Adrenal gland (tissue), 12 donors: ENCODE results near the gene ABCA4. TPM values are rescaled to one million over a fixed set of nuclear protein-coding genes. Genes with fewer than 3 reads are reported as not detected.

Source experiments
- DNase-seq, 7 donors: peaks; one replicate each; pipeline ENCODE4 v3.0.0-alpha.2; 2019 to 2020
- H3K27ac ChIP-seq, 5 donors: fragments of 200-600 bp; sonication (generic) in 4 of 5; 1 replicate in 3 of 5; 2 replicates in 2 of 5; pipeline versions ENCODE4 v1.5.1 to v1.8.0; 2016 to 2020; ENCODE audit warnings: mild to moderate bottlenecking in 1 of 5
- H3K27me3 ChIP-seq: fragments of 200-600 bp; 2 replicates; pipeline ENCODE4 v1.8.0; 2021
- H3K36me3 ChIP-seq, 2 donors: fragments of 200-600 bp; replicated peaks in 1 of 2; 1 replicate in 1 of 2; 2 replicates in 1 of 2; pipeline versions ENCODE4 v1.5.1 to v1.8.0; 2018 to 2022
- H3K4me1 ChIP-seq, 2 donors: fragments of 200-600 bp; replicated peaks in 1 of 2; 1 replicate in 1 of 2; 2 replicates in 1 of 2; pipeline versions ENCODE4 v1.5.1 to v1.8.0; 2018 to 2021
- H3K4me3 ChIP-seq, 4 donors: fragments of 200-600 bp; sonication (generic) in 3 of 4; one replicate each; pipeline ENCODE4 v1.5.1; 2016 to 2018
- H3K9me3 ChIP-seq, 3 donors: fragments of 200-600 bp; sonication (generic) in 1 of 3; replicated peaks in 1 of 3; 1 replicate in 2 of 3; 2 replicates in 1 of 3; pipeline versions ENCODE4 v1.5.1 to v1.8.0; 2016 to 2021
- POLR2A ChIP-seq, 2 donors: fragments of 450-650 bp; IDR thresholded peaks; one replicate each; pipeline ENCODE4 v1.6.1; 2017; ENCODE audit warnings: antibody characterized with exemption in 2 of 2, mild to moderate bottlenecking in 2 of 2, moderate library complexity in 1 of 2
- WGBS, 4 donors: extraction: QIAGEN DNeasy Blood & Tissue Kit in 2 of 4; methylation state at CpG; one replicate each; pipeline versions ENCODE4 v1.1.5 to v1.1.7; 2013 to 2017; 5-methylcytosine and 5-hydroxymethylcytosine counted together
- intact Hi-C, 2 donors: fragments of 100-400 bp; cut with DNase I; formaldehyde crosslinking; loops; one replicate each; pipeline versions ENCODE4 v1.14.1 to v1.15.0; 2022 to 2023
- polyA plus RNA-seq, 3 donors: library from polyadenylated mRNA; stranded (reverse); fragments of 200-250 nt in 2 of 3; fragments of 350-450 nt in 1 of 3; fragmentation: Illumina TruSeq in 1 of 3; extraction: RNeasy Lipid Tissue Mini Kit (QIAGEN cat#74804) in 1 of 3; gene quantifications; one replicate each; pipeline ENCODE4 v1.2.3, GENCODE V29; 2013 to 2014
- total RNA-seq, 9 donors: library from RNA; depleted of rRNA in 4 of 9; stranded (reverse); fragments of >200 nt in 4 of 9; fragments of 120-200 nt in 1 of 9; fragmentation: NEBNext Ultra II Directional in 1 of 9; extraction: Animal tissue kit (Norgen Biotek cat#: 25700) in 1 of 9; gene quantifications; one replicate each; pipeline versions ENCODE4 v1.1.0 to v1.2.4, GENCODE V29; 2013 to 2023
- TF ChIP-seq, protein P1 (sequence below), 6 experiments: fragments of 450-650 bp in 4 of 6; fragments of 200-600 bp in 2 of 6; sonication (generic) in 1 of 6; IDR thresholded peaks; 1 replicate in 5 of 6; 2 replicates in 1 of 6; pipeline versions ENCODE4 v1.5.1 to v1.8.0; 2016 to 2021; ENCODE audit warnings: antibody characterized with exemption in 6 of 6, mild to moderate bottlenecking in 2 of 6, moderate library complexity in 1 of 6
- donor health status: healthy with polysubstance abuse.
- donor health status: Bipolar disorder and iron deficiency.
- donor health status: DM: yes; HTN: yes; CAD: no.
- donor health status: DM: no; HTN: no; CAD: no.
- donor health status: DM: no; HTN: no; CAD: no.
- donor health status: DM: yes; HTN: yes; CAD: no.

ABCA4 gene
- total and polyA plus RNA-seq, 12 donors: 0.04 to 1.9 (median 0.14) TPM; not detected in 1

DNA sequence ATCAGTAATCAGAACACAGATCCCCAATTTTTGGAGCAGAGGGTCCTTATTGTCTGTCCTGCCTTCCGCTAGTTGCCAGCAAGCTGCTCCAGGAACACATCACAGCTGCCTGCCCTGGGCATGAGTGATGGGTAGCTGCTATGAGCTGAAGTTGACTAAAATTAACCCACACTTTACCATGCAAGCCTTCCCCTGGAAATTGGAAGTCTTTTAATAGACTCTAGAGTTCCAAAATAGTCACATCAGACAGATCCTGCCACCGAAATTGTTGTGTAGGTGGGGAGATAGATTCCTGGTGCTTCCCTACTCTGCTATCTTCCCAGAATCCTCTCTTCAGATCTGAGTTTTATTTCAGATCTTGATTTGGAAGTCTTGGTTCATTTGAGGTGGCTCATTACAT lies 148.6 kb downstream of the ABCA4 start:
- TF ChIP-seq POLR2A (IDR thresholded peaks at IDR 0.05): no peak
- TF ChIP-seq, protein P1, sequence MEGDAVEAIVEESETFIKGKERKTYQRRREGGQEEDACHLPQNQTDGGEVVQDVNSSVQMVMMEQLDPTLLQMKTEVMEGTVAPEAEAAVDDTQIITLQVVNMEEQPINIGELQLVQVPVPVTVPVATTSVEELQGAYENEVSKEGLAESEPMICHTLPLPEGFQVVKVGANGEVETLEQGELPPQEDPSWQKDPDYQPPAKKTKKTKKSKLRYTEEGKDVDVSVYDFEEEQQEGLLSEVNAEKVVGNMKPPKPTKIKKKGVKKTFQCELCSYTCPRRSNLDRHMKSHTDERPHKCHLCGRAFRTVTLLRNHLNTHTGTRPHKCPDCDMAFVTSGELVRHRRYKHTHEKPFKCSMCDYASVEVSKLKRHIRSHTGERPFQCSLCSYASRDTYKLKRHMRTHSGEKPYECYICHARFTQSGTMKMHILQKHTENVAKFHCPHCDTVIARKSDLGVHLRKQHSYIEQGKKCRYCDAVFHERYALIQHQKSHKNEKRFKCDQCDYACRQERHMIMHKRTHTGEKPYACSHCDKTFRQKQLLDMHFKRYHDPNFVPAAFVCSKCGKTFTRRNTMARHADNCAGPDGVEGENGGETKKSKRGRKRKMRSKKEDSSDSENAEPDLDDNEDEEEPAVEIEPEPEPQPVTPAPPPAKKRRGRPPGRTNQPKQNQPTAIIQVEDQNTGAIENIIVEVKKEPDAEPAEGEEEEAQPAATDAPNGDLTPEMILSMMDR (IDR thresholded peaks at IDR 0.05): no peak
- Histone ChIP-seq H3K9me3 (no peaks in the 10 kb centered on the region), H3K4me3 (no peak overlapping the region), H3K36me3 (no peaks in the 10 kb centered on the region), H3K27me3 (no peaks in the 10 kb centered on the region), H3K27ac (no peak overlapping the region), H3K4me1 (no peaks in the 10 kb centered on the region)
- DNase-seq: no peak
- 72 to 89% (median 82%) methylated on average over 2 of the region's 2 CpGs for WGBS, 4 donors
- intact Hi-C loops: no loop called here

DNA sequence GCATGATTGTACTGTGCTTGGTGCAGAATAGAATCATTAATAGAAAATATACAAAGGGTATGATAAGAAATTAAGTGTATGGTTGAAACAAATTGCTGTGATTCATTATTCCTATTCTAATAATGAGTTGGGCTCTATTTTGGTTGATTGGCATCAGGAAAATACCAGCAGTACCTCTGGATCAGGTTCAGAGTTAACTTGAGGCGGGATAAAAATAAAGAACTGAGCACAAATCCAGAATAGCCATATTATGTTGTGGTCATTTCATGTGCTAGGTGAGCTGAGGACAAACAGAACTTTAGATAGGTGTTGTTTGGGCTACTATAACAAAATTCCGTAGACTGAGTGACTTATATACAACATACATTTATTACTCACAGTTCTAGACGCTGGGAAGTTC lies 151.1 kb downstream of the ABCA4 start:
- no peak for TF ChIP-seq POLR2A (IDR thresholded peaks at IDR 0.05)
- TF ChIP-seq, protein P1 (IDR thresholded peaks at IDR 0.05): no peak
- Histone ChIP-seq H3K27me3 (no peaks in the 10 kb centered on the region), H3K4me1 (no peaks in the 10 kb centered on the region), H3K9me3 (no peaks in the 10 kb centered on the region), H3K36me3 (no peaks in the 10 kb centered on the region), H3K27ac (no peak overlapping the region), H3K4me3 (no peak overlapping the region)
- no peak for DNase-seq
- intact Hi-C loops: no loop called here
- WGBS, 4 donors: 83 to 92% (median 90%) methylated on average over 3 of the region's 3 CpGs

DNA sequence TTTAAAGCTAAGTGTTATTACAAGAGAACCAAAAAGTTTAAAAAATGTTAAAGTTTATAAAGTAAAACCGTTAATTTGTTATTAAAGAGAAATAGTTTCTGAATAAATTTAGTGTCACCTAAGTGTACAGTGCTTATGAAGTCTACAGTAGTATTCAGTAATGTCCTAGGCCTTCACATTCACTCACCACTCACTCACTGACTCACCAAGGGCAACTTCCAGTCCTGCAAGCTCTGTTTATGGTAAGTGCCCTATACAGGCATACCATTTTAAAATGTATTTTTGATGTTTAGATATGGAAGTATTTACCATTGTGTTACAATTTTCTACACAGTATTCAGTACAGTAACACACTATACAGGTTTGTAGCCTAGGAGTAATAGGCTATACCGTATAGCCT lies 151.6 kb downstream of the ABCA4 start:
- no peak for TF ChIP-seq POLR2A (IDR thresholded peaks at IDR 0.05)
- TF ChIP-seq, protein P1 (IDR thresholded peaks at IDR 0.05): no peak
- Histone ChIP-seq H3K36me3 (no peaks in the 10 kb centered on the region), H3K27me3 (no peaks in the 10 kb centered on the region), H3K27ac (no peak overlapping the region), H3K9me3 (no peaks in the 10 kb centered on the region), H3K4me3 (no peak overlapping the region), H3K4me1 (no peaks in the 10 kb centered on the region)
- intact Hi-C loops: no loop called here
- 75 to 83% (median 78%) methylated on average over 2 of the region's 2 CpGs for WGBS, 4 donors
- no peak for DNase-seq

DNA sequence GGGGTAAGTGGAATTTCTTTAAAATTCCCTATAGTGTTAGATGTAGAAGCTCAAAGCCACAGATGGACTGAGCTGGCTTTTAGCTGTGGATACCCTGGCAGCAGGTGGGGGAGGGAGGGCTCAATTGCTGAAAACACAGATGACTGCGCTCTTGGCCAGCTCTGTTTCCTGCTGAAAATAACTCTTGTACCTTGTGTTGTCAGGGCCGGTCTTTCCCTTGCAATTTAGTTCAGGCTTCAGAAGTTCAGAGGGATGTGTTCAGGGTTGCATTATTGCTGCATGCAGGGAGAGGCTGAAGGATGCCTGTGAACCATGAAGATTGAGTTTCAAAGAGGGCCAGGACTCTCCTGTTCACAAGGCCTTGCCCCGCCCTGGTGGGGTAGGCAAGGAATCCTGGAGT lies 153.6 kb downstream of the ABCA4 start:
- Histone ChIP-seq H3K4me3 (no peak overlapping the region), H3K27ac (no peak overlapping the region), H3K27me3 (no peaks in the 10 kb centered on the region), H3K4me1 (no peaks in the 10 kb centered on the region), H3K9me3 (no peaks in the 10 kb centered on the region), H3K36me3 (no peaks in the 10 kb centered on the region)
- no peak for TF ChIP-seq POLR2A (IDR thresholded peaks at IDR 0.05)
- TF ChIP-seq, protein P1 (IDR thresholded peaks at IDR 0.05): no peak
- no peak for DNase-seq
- intact Hi-C loops: no loop called here
- WGBS, 4 donors: 83 to 90% (median 87%) methylated on average over 2 to 3 of the region's 3 CpGs
